HepG2 (cell line): Measurements from ENCODE around the gene CD37. TPM values are rescaled to one million over a fixed set of nuclear protein-coding genes. Genes with fewer than 3 reads are reported as not detected.

Experiments
- ATAC-seq: fragments of 200-7000 bp; cut with Tn5 transposase; 3 replicates; pipeline ENCODE4 v1.9.1; 2020; ENCODE audit warnings: mild to moderate bottlenecking, moderate library complexity
- BruUV-seq: library from RNA; stranded (reverse); fragments of 400-500 nt; replicated peaks from 2 replicates; lab custom pipeline; 2021; lab: Mats Ljungman, UMichigan
- CTCF ChIA-PET: fragments of 300-600 bp; formaldehyde crosslinking; extraction: SDS; loops from one replicate; lab custom pipeline; 2021; ENCODE audit warnings: low total read pairs, inconsistent platforms, low intra/inter-chr PET ratio; lab: Yijun Ruan, JAX
- POLR2A ChIA-PET: fragments of 350-600 bp; sonication (Branson Sonifier 250); formaldehyde crosslinking; loops from one replicate; lab custom pipeline; 2020; ENCODE audit warnings: antibody characterized with exemption, inconsistent platforms; lab: Yijun Ruan, JAX
- DNase-seq: peaks from one replicate; pipeline ENCODE4 v3.0.0-alpha.2; 2015; ENCODE audit warnings: low spot score
- FAIRE-seq: peaks from 3 replicates; lab custom pipeline; 2011; peaks lifted over from hg19 to GRCh38; lab: Jason Lieb, UNC
- H2AFZ ChIP-seq: one replicate; pipeline ENCODE4 v1.6.1; 2011; ENCODE audit warnings: low read length, inconsistent platforms
- H3K27ac ChIP-seq: fragments of 300-600 bp; 3 replicates; pipeline ENCODE4 v1.8.0; 2011; ENCODE audit warnings: mixed run types, mild to moderate bottlenecking, mixed read lengths, low read length, inconsistent platforms; ENCODE audit not compliant: insufficient read depth; ENCODE audit errors: extremely low read length
- H3K27me3 ChIP-seq, 2 experiments: fragments of 200-600 bp in 1 of 2; 2 replicates in 1 of 2; 3 replicates in 1 of 2; pipeline versions ENCODE4 v1.6.0 to v1.8.0; 2011; ENCODE audit warnings: low read length in 2 of 2, mild to moderate bottlenecking in 2 of 2, moderate library complexity in 2 of 2, inconsistent platforms in 1 of 2; ENCODE audit not compliant: insufficient read depth in 2 of 2, control insufficient read depth in 1 of 2
- H3K36me3 ChIP-seq, 2 experiments: fragments of 200-600 bp in 1 of 2; replicated peaks in 1 of 2; 2 replicates in 1 of 2; 3 replicates in 1 of 2; pipeline versions ENCODE4 v1.5.1 to v1.8.0; 2011; ENCODE audit warnings: low read length in 2 of 2, inconsistent platforms in 1 of 2; ENCODE audit not compliant: insufficient read depth in 2 of 2, control insufficient read depth in 1 of 2
- H3K4me1 ChIP-seq: 2 replicates; pipeline ENCODE4 v1.5.1; 2012; ENCODE audit warnings: low read length, inconsistent platforms; ENCODE audit not compliant: insufficient read depth
- H3K4me2 ChIP-seq: 2 replicates; pipeline ENCODE4 v1.6.0; 2011; ENCODE audit warnings: low read depth, low read length, inconsistent platforms
- H3K4me3 ChIP-seq, 3 experiments: fragments of 200-600 bp in 1 of 3; sonication (generic), shearing (Covaris generic) in 1 of 3; replicated peaks in 1 of 3; 2 replicates each; pipeline ENCODE4 v1.5.1; 2011 to 2016; ENCODE audit warnings: low read length in 3 of 3, inconsistent platforms in 2 of 3, low read depth in 2 of 3, mild to moderate bottlenecking in 2 of 3, control low read depth in 1 of 3, mixed read lengths in 1 of 3; ENCODE audit not compliant: insufficient read depth in 1 of 3
- H3K79me2 ChIP-seq: one replicate; pipeline ENCODE4 v1.6.1; 2011; ENCODE audit warnings: low read length, inconsistent platforms; ENCODE audit not compliant: insufficient read depth
- H3K9ac ChIP-seq: 2 replicates; pipeline ENCODE4 v1.6.0; 2011; ENCODE audit warnings: mild to moderate bottlenecking, low read depth, low read length, inconsistent platforms; ENCODE audit not compliant: insufficient read depth
- H3K9me3 ChIP-seq: 2 replicates; pipeline ENCODE4 v1.5.1; 2012; ENCODE audit warnings: mild to moderate bottlenecking, low read length
- H4K20me1 ChIP-seq: 2 replicates; pipeline ENCODE4 v1.6.0; 2011; ENCODE audit warnings: inconsistent platforms, mild to moderate bottlenecking, low read length, moderate library complexity; ENCODE audit not compliant: insufficient read depth
- AGO2 ChIP-seq: fragments of 200-400 bp; formaldehyde crosslinking; optimal IDR thresholded peaks from 2 replicates; pipeline ENCODE3; 2017; ENCODE audit warnings: mild to moderate bottlenecking, low read depth, low read length, moderate library complexity
- ARNT2 ChIP-seq: sonication (generic); formaldehyde crosslinking; IDR thresholded peaks from 2 replicates; pipeline ENCODE4 v1.8.0; 2022; ENCODE audit warnings: mild to moderate bottlenecking, low read depth, missing genetic modification reagents, moderate library complexity
- E2F1 ChIP-seq: sonication (generic); formaldehyde crosslinking; IDR thresholded peaks from 2 replicates; pipeline ENCODE4 v1.5.0; 2020; ENCODE audit warnings: missing genetic modification reagents
- ETV6 ChIP-seq: sonication (generic); formaldehyde crosslinking; conservative IDR thresholded peaks from 2 replicates; pipeline ENCODE4 v1.4.0; 2020; ENCODE audit warnings: missing genetic modification reagents
- NCOA5 ChIP-seq: sonication (generic); formaldehyde crosslinking; IDR thresholded peaks from 2 replicates; pipeline ENCODE4 v1.4.0; 2020; ENCODE audit warnings: missing genetic modification reagents
- NFATC3 ChIP-seq: sonication (generic); formaldehyde crosslinking; IDR thresholded peaks from 2 replicates; pipeline ENCODE4 v1.5.1; 2020; ENCODE audit warnings: mild to moderate bottlenecking, missing genetic modification reagents
- NONO ChIP-seq, 2 experiments: fragments of 450-650 bp in 1 of 2; sonication (generic) in 1 of 2; formaldehyde crosslinking in 1 of 2; IDR thresholded peaks in 1 of 2; conservative IDR thresholded peaks in 1 of 2; 2 replicates each; pipeline versions ENCODE4 v1.6.1 to v1.8.0; 2017 to 2022; ENCODE audit warnings: mild to moderate bottlenecking in 1 of 2, missing genetic modification reagents in 1 of 2, moderate library complexity in 1 of 2
- NPAS2 ChIP-seq: sonication (generic); formaldehyde crosslinking; IDR thresholded peaks from 2 replicates; pipeline ENCODE4 v1.8.0; 2022; ENCODE audit warnings: mild to moderate bottlenecking, missing genetic modification reagents, borderline replicate concordance
- POLR2G ChIP-seq: fragments of 200-400 bp; formaldehyde crosslinking; IDR thresholded peaks from 2 replicates; pipeline ENCODE4 v1.6.1; 2018; ENCODE audit warnings: mild to moderate bottlenecking, low read depth, low read length, moderate library complexity
- RNF219 ChIP-seq: sonication (generic); formaldehyde crosslinking; IDR thresholded peaks from 2 replicates; pipeline ENCODE4 v1.5.0; 2020; ENCODE audit warnings: mild to moderate bottlenecking, missing genetic modification reagents
- XRCC5 ChIP-seq: fragments of 200-400 bp; formaldehyde crosslinking; optimal IDR thresholded peaks from 2 replicates; pipeline ENCODE3; 2017; ENCODE audit warnings: mild to moderate bottlenecking, low read length
- ZNF205 ChIP-seq: IDR thresholded peaks from 2 replicates; pipeline ENCODE4 v1.6.1; 2018; ENCODE audit warnings: missing biosample characterization, missing genetic modification reagents
- ZNF274 ChIP-seq: sonication (generic); formaldehyde crosslinking; IDR thresholded peaks from 2 replicates; pipeline ENCODE4 v1.5.1; 2020; ENCODE audit warnings: mild to moderate bottlenecking, missing genetic modification reagents
- ZNF296 ChIP-seq: sonication (generic); formaldehyde crosslinking; conservative IDR thresholded peaks from 2 replicates; pipeline ENCODE4 v1.5.0; 2020; ENCODE audit warnings: mild to moderate bottlenecking, missing genetic modification reagents
- ZNF619 ChIP-seq: sonication (generic); formaldehyde crosslinking; IDR thresholded peaks from 2 replicates; pipeline ENCODE4 v1.4.0; 2020; ENCODE audit warnings: mild to moderate bottlenecking, missing genetic modification reagents
- ZSCAN22 ChIP-seq: sonication (generic); formaldehyde crosslinking; IDR thresholded peaks from 2 replicates; pipeline ENCODE4 v1.4.0; 2020; ENCODE audit warnings: mild to moderate bottlenecking, missing genetic modification reagents
- WGBS: methylation state at CpG from one replicate; pipeline ENCODE4 v1.1.6; 2017; ENCODE audit warnings: low lambda C conversion rate; 5-methylcytosine and 5-hydroxymethylcytosine counted together
- in situ Hi-C: cut with HindIII; loops from 2 replicates; pipeline ENCODE4 v1.10.0; 2017; ENCODE audit warnings: low pct_unique_long_range_greater_than_20kb; ENCODE audit not compliant: extremely low pct_ligation_motif_present
- intact Hi-C: fragments of 100-400 bp; cut with micrococcal nuclease; formaldehyde crosslinking; loops from one replicate; pipeline ENCODE4 v1.10.0; 2022; ENCODE audit not compliant: unreplicated experiment
- polyA plus RNA-seq, 8 experiments: library from polyadenylated mRNA; depleted of rRNA in 3 of 8; stranded (reverse) in 7 of 8; unstranded in 1 of 8; fragments of >200 nt; fragmentation: Illumina TruSeq in 4 of 8; extraction: Trizol in 4 of 8; gene quantifications; 2 replicates each; pipeline versions ENCODE4 v1.2.1 to v1.2.3, GENCODE V29; 2011 to 2016; ENCODE audit warnings: low read depth in 4 of 8, missing spikeins in 1 of 8, mixed read lengths in 1 of 8; ENCODE audit not compliant: insufficient read depth in 1 of 8
- total RNA-seq, 5 experiments: library from RNA; depleted of rRNA; stranded (reverse); fragments of >200 nt; fragmentation: Illumina TruSeq; extraction: Trizol; gene quantifications; 2 replicates each; pipeline ENCODE4 v1.2.3, GENCODE V29; 2016; ENCODE audit warnings: low read depth in 1 of 5
- TF ChIP-seq, protein P1 (sequence below): sonication (generic); formaldehyde crosslinking; conservative IDR thresholded peaks from 2 replicates; pipeline ENCODE4 v1.8.0; 2022; ENCODE audit warnings: low read depth, missing genetic modification reagents

CD37 gene
- total and polyA plus RNA-seq, 2 of the 13 experiments (the other 11 are each of a cell fraction or from before 2014, with no cell fraction given), result not detected

DNA sequence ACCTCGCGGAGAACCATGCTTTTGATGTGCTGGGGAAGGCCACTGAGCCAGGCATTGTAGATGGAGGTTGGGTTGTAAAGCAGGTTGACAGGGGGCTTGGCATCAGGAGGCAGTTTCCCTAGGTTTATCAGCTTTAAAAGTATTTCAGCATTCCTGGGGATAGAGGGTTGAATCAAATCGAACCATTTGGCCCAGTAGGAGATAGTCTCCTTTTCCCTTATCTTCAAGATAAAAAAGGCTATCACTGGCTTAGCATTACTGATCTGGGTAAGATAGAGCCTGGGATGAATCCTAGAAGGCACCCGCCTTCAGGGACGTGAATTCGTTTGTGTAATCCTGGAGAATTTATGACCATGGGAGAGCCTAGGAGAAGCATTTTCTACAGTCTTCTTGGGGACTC is 40.8 kb upstream of the CD37 start:
- no peaks in the 10 kb centered on the region for H3K79me2 ChIP-seq

More for the DNA sequence above, 40.8 kb upstream of the CD37 start:
- no peak for ATAC-seq
- no peak overlapping the region for H2AFZ ChIP-seq
- no peak overlapping the region for H3K4me3 ChIP-seq
- H3K4me2 ChIP-seq, result no peak overlapping the region
- CTCF ChIA-PET, result no interaction called here
- no peak for TF ChIP-seq ETV6
- no peak for TF ChIP-seq RNF219 (CRISPR knock-in tag)
- TF ChIP-seq, protein P1, sequence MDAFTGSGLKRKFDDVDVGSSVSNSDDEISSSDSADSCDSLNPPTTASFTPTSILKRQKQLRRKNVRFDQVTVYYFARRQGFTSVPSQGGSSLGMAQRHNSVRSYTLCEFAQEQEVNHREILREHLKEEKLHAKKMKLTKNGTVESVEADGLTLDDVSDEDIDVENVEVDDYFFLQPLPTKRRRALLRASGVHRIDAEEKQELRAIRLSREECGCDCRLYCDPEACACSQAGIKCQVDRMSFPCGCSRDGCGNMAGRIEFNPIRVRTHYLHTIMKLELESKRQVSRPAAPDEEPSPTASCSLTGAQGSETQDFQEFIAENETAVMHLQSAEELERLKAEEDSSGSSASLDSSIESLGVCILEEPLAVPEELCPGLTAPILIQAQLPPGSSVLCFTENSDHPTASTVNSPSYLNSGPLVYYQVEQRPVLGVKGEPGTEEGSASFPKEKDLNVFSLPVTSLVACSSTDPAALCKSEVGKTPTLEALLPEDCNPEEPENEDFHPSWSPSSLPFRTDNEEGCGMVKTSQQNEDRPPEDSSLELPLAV, result no peak
- TF ChIP-seq NONO (IDR thresholded peaks at IDR 0.05), result no peak
- no peak for TF ChIP-seq NONO (CRISPR knock-in tag; conservative IDR thresholded peaks at IDR 0.05)
- no peak for TF ChIP-seq NPAS2 (CRISPR knock-in tag)
- TF ChIP-seq ARNT2 (CRISPR knock-in tag), result no peak
- no peak for TF ChIP-seq POLR2G
- no peak for TF ChIP-seq ZSCAN22 (CRISPR knock-in tag)
- TF ChIP-seq ZNF296 (CRISPR knock-in tag), result no peak
- no peak for TF ChIP-seq NCOA5 (CRISPR knock-in tag)
- TF ChIP-seq E2F1 (CRISPR knock-in tag), result no peak
- TF ChIP-seq XRCC5, result no peak
- no peak for TF ChIP-seq AGO2
- TF ChIP-seq ZNF205 (CRISPR knock-in tag), result no peak
- no peak for TF ChIP-seq ZNF619 (CRISPR knock-in tag)
- no peak for TF ChIP-seq NFATC3 (CRISPR knock-in tag)
- no peak for TF ChIP-seq ZNF274 (CRISPR knock-in tag)
- no peaks in the 10 kb centered on the region for H3K36me3 ChIP-seq
- H3K9me3 ChIP-seq, result no peaks in the 10 kb centered on the region
- no peak for DNase-seq
- intact Hi-C loops, result no loop called here
- no peaks in the 10 kb centered on the region for H4K20me1 ChIP-seq
- BruUV-seq, result no TSS peak
- H3K4me1 ChIP-seq, result no peaks in the 10 kb centered on the region
- POLR2A ChIA-PET, result no interaction called here
- H3K27ac ChIP-seq, result no peak overlapping the region
- H3K27me3 ChIP-seq, result no peaks in the 10 kb centered on the region; a peak in 1 of 5 replicates
- in situ Hi-C loops, result no loop called here
- WGBS, result 47% methylated on average over 6 of the region's 6 CpGs
- FAIRE-seq, result no peak
- H3K9ac ChIP-seq, result no peak overlapping the region
